ENCODE data around the gene SMTN.
A peak's percentile ranks its signal among the peaks of the same experiment; 100 is the strongest.
"Not testable (repeated sequence)": the region's sequence is repeated elsewhere in the genome, so short reads cannot be mapped to it uniquely, and the experiment has no call there.

SMTN gene

DNA sequence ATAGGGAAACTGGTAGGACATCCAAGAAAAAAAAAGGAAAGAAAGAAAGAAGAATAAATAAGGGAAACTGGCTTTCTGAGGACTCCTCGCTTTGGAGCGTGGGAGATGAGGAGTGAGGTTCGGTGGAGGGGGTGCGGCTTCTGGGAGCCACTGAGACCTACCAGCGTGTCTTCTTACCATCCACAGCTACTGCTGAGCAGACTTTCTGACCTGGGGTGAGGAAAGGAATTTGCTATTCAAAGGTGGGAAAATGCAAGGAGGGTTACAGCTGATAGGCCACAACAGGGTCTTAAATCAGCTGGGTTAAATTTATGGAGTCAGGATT is 26.7 kb downstream of the SMTN start:
- DNase-seq (ENCODE audit: low read depth) = no peak
- H3K4me3 ChIP-seq (ENCODE audit: low read depth, low read length) = peak overlapping the region; percentile 43
- TF ChIP-seq, protein P1, sequence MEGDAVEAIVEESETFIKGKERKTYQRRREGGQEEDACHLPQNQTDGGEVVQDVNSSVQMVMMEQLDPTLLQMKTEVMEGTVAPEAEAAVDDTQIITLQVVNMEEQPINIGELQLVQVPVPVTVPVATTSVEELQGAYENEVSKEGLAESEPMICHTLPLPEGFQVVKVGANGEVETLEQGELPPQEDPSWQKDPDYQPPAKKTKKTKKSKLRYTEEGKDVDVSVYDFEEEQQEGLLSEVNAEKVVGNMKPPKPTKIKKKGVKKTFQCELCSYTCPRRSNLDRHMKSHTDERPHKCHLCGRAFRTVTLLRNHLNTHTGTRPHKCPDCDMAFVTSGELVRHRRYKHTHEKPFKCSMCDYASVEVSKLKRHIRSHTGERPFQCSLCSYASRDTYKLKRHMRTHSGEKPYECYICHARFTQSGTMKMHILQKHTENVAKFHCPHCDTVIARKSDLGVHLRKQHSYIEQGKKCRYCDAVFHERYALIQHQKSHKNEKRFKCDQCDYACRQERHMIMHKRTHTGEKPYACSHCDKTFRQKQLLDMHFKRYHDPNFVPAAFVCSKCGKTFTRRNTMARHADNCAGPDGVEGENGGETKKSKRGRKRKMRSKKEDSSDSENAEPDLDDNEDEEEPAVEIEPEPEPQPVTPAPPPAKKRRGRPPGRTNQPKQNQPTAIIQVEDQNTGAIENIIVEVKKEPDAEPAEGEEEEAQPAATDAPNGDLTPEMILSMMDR (IDR thresholded peaks at IDR 0.05; ENCODE audit: control insufficient read depth, extremely low read depth, insufficient read depth) = no peak

GRCh38 chr22:31112547-31113091 is 31.5 kb downstream of the SMTN start:
- H3K4me3 ChIP-seq (ENCODE audit: low read depth, low read length) = not testable (repeated sequence)

GRCh38 chr22:31118046-31118820 is 37.1 kb downstream of the SMTN start:
- TF ChIP-seq, protein P1 (IDR thresholded peaks at IDR 0.05; ENCODE audit: control insufficient read depth, extremely low read depth, insufficient read depth) = no peak
- DNase-seq (ENCODE audit: low read depth) = no peak
- H3K4me3 ChIP-seq (ENCODE audit: low read depth, low read length) = no peak overlapping the region

More at GRCh38 chr22:31112547-31113091, 31.5 kb downstream of the SMTN start:
- not testable (repeated sequence) for DNase-seq (ENCODE audit: low read depth)

- DNase-seq (ENCODE audit: low read depth) = no peak
- H3K4me3 ChIP-seq (ENCODE audit: low read depth, low read length) = no peak overlapping the region
- TF ChIP-seq, protein P1 (IDR thresholded peaks at IDR 0.05; ENCODE audit: control insufficient read depth, extremely low read depth, insufficient read depth) = no peak
These were observed 38.1 kb downstream of the SMTN start for GRCh38 chr22:31119026-31119717.

GRCh38 chr22:31120230-31120629 is 39.1 kb downstream of the SMTN start:
- no peak overlapping the region for H3K4me3 ChIP-seq (ENCODE audit: low read depth, low read length)
- DNase-seq (ENCODE audit: low read depth) = no peak
- TF ChIP-seq, protein P1 (IDR thresholded peaks at IDR 0.05; ENCODE audit: control insufficient read depth, extremely low read depth, insufficient read depth) = no peak

DNA sequence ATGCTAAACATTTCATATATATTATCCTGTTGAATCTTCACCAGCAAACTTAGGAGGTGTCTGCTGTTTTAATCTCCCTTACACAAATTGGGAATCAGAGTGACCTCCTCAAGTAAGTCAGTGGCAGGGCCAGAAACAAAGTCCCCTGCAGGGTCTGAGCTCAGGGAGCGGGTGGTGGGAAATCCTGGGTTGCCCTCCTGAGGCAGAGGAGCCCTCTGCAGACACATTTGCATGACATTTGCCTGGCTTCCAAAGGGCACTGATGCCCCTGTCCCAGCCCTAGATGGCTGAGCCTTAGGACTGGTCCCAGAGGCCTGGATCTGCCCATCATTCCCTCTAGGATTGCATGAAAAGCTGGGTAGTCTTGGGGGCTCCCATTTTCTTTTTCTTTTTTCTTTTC is 39.5 kb downstream of the SMTN start:
- DNase-seq (ENCODE audit: low read depth) = no peak

DNA sequence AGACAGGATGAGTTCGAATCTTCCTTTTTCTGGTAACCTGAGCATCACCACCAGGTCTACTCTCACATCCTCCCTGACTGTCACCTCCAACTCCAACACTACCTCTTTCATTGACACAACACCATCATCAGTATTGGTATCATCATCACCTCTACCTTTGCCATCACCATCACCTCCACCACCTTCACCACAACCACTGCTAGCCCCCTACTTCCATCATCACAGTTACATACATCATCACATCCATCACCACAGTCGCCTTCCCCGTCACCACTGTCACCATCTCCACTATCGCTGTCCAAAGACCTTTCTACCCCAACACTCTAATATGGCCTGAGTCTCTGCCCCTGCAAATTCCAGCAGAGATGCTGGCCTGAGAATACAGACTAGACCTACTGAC is 40.3 kb downstream of the SMTN start:
- TF ChIP-seq, protein P1 (IDR thresholded peaks at IDR 0.05; ENCODE audit: control insufficient read depth, extremely low read depth, insufficient read depth) = no peak
- no peak for DNase-seq (ENCODE audit: low read depth)
- no peak overlapping the region for H3K4me3 ChIP-seq (ENCODE audit: low read depth, low read length)

More for the DNA sequence above, 39.5 kb downstream of the SMTN start:
- H3K4me3 ChIP-seq (ENCODE audit: low read depth, low read length) = no peak overlapping the region
- TF ChIP-seq, protein P1 (IDR thresholded peaks at IDR 0.05; ENCODE audit: control insufficient read depth, extremely low read depth, insufficient read depth) = no peak
